HL-60 (cell line): Measurements from ENCODE around the gene CILP2.

Source experiments
- CTCF ChIP-seq: IDR thresholded peaks from one replicate; pipeline ENCODE4 v1.5.1; 2011; ENCODE audit warnings: low read length, control low read depth, inconsistent platforms; ENCODE audit not compliant: insufficient read depth
- TF ChIP-seq, protein P1 (sequence below): IDR thresholded peaks from 2 replicates; pipeline ENCODE4 v1.6.1; 2012; ENCODE audit warnings: low read depth; ENCODE audit not compliant: insufficient replicate concordance

DNA sequence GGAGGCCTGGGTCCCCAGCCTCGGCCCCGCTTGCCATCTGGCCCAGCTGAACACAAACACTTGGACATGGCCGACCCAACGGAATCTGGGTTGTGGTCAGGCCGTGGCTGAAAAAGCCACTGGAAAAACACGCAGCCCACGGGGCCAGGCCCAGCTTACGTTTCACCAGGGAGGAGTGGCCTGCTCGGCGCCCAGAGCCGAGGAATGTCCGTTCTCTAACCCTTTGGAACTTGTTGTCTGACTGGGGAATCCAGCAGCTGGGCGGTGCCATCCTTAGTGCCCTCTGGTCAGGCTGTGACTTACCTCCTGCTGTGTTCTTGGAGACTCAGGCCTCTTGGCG, 13.8 kb downstream of the CILP2 start:
- no peak for TF ChIP-seq CTCF
- TF ChIP-seq, protein P1, sequence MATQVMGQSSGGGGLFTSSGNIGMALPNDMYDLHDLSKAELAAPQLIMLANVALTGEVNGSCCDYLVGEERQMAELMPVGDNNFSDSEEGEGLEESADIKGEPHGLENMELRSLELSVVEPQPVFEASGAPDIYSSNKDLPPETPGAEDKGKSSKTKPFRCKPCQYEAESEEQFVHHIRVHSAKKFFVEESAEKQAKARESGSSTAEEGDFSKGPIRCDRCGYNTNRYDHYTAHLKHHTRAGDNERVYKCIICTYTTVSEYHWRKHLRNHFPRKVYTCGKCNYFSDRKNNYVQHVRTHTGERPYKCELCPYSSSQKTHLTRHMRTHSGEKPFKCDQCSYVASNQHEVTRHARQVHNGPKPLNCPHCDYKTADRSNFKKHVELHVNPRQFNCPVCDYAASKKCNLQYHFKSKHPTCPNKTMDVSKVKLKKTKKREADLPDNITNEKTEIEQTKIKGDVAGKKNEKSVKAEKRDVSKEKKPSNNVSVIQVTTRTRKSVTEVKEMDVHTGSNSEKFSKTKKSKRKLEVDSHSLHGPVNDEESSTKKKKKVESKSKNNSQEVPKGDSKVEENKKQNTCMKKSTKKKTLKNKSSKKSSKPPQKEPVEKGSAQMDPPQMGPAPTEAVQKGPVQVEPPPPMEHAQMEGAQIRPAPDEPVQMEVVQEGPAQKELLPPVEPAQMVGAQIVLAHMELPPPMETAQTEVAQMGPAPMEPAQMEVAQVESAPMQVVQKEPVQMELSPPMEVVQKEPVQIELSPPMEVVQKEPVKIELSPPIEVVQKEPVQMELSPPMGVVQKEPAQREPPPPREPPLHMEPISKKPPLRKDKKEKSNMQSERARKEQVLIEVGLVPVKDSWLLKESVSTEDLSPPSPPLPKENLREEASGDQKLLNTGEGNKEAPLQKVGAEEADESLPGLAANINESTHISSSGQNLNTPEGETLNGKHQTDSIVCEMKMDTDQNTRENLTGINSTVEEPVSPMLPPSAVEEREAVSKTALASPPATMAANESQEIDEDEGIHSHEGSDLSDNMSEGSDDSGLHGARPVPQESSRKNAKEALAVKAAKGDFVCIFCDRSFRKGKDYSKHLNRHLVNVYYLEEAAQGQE: no peak
